IPS-20b (cell line): ENCODE measurements around the gene MOB3B.
"Not testable (repeated sequence)": the region's sequence is repeated elsewhere in the genome, so short reads cannot be mapped to it uniquely, and the experiment has no call there.

Experiments used
- H3K27ac ChIP-seq: one replicate; pipeline ENCODE4 v1.5.1; 2013; ENCODE audit warnings: low read length
- H3K27me3 ChIP-seq: 2 replicates; pipeline ENCODE4 v1.6.1; 2013; ENCODE audit warnings: mild to moderate bottlenecking, low read length, inconsistent platforms; ENCODE audit not compliant: insufficient read depth
- H3K36me3 ChIP-seq: 2 replicates; pipeline ENCODE4 v1.6.1; 2013; ENCODE audit warnings: low read depth, mild to moderate bottlenecking, inconsistent platforms, low read length, moderate library complexity; ENCODE audit not compliant: insufficient read depth
- H3K4me1 ChIP-seq: 2 replicates; pipeline ENCODE4 v1.6.1; 2013; ENCODE audit warnings: mild to moderate bottlenecking, control low read depth, inconsistent platforms, low read length, moderate library complexity; ENCODE audit not compliant: insufficient read depth
- H3K4me3 ChIP-seq: 2 replicates; pipeline ENCODE4 v1.5.1; 2013; ENCODE audit warnings: mild to moderate bottlenecking, low read length, inconsistent platforms
- H3K9ac ChIP-seq: 2 replicates; pipeline ENCODE4 v1.6.1; 2013; ENCODE audit warnings: low read depth, mild to moderate bottlenecking, inconsistent platforms, low read length, moderate library complexity
- H3K9me3 ChIP-seq: 2 replicates; pipeline ENCODE4 v1.6.1; 2013; ENCODE audit warnings: mild to moderate bottlenecking, low read depth, low read length, inconsistent platforms; ENCODE audit not compliant: insufficient read depth

MOB3B gene

GRCh38 chr9:27510780-27511179 is 18.8 kb downstream of the MOB3B start:
- Histone ChIP-seq H3K27ac (no peak overlapping the region), H3K27me3 (no peaks in the 10 kb centered on the region), H3K4me1 (no peaks in the 10 kb centered on the region), H3K9me3 (no peaks in the 10 kb centered on the region), H3K36me3 (no peaks in the 10 kb centered on the region), H3K9ac (no peak overlapping the region), H3K4me3 (no peak overlapping the region)

GRCh38 chr9:27506981-27507380 is 22.6 kb downstream of the MOB3B start:
- H3K4me1 ChIP-seq, result no peaks in the 10 kb centered on the region
- H3K27ac ChIP-seq, result no peak overlapping the region
- no peaks in the 10 kb centered on the region for H3K27me3 ChIP-seq
- no peaks in the 10 kb centered on the region for H3K9me3 ChIP-seq
- no peaks in the 10 kb centered on the region for H3K36me3 ChIP-seq
- H3K4me3 ChIP-seq, result no peak overlapping the region
- no peak overlapping the region for H3K9ac ChIP-seq

GRCh38 chr9:27505744-27506161 is 23.9 kb downstream of the MOB3B start:
- H3K9me3 ChIP-seq, result no peaks in the 10 kb centered on the region
- no peaks in the 10 kb centered on the region for H3K27me3 ChIP-seq
- no peak overlapping the region for H3K27ac ChIP-seq
- H3K4me3 ChIP-seq, result no peak overlapping the region
- H3K4me1 ChIP-seq, result no peaks in the 10 kb centered on the region
- H3K36me3 ChIP-seq, result no peaks in the 10 kb centered on the region
- H3K9ac ChIP-seq, result no peak overlapping the region

- peaks cover 9% of the 10 kb centered on the region; the same call in 1 of the 2 replicates for H3K4me1 ChIP-seq
- H3K9ac ChIP-seq, result no peak overlapping the region
- H3K27me3 ChIP-seq, result no peaks in the 10 kb centered on the region
- no peaks in the 10 kb centered on the region for H3K9me3 ChIP-seq
- H3K4me3 ChIP-seq, result no peak overlapping the region
- H3K36me3 ChIP-seq, result no peaks in the 10 kb centered on the region
- H3K27ac ChIP-seq, result no peak overlapping the region
Measured at GRCh38 chr9:27504259-27504658, 25.4 kb downstream of the MOB3B start.

- no peaks in the 10 kb centered on the region for H3K36me3 ChIP-seq
- peaks cover 15% of the 10 kb centered on the region for H3K4me1 ChIP-seq
- no peaks in the 10 kb centered on the region for H3K9me3 ChIP-seq
- H3K27me3 ChIP-seq, result no peaks in the 10 kb centered on the region
- H3K9ac ChIP-seq, result no peak overlapping the region
- no peak overlapping the region for H3K4me3 ChIP-seq
- H3K27ac ChIP-seq, result no peak overlapping the region
Measured at GRCh38 chr9:27503623-27504022, 26.0 kb downstream of the MOB3B start.

GRCh38 chr9:27500902-27501301 is 28.7 kb downstream of the MOB3B start:
- H3K9ac ChIP-seq, H3K9me3 ChIP-seq, H3K36me3 ChIP-seq, H3K27ac ChIP-seq, H3K27me3 ChIP-seq, H3K4me3 ChIP-seq: not testable (repeated sequence)
- peaks cover 38% of the 10 kb centered on the region for H3K4me1 ChIP-seq

GRCh38 chr9:27499451-27499850 is 30.2 kb downstream of the MOB3B start:
- H3K4me3 ChIP-seq, result 0 out of 2 replicates have a peak overlapping the region, but pooled peaks have one; percentile 11
- no peaks in the 10 kb centered on the region for H3K9me3 ChIP-seq
- no peaks in the 10 kb centered on the region for H3K27me3 ChIP-seq
- H3K27ac ChIP-seq, result no peak overlapping the region
- no peak overlapping the region for H3K9ac ChIP-seq
- H3K4me1 ChIP-seq, result peaks cover 45% of the 10 kb centered on the region
- H3K36me3 ChIP-seq, result no peaks in the 10 kb centered on the region

GRCh38 chr9:27497883-27498417 is 31.7 kb downstream of the MOB3B start:
- Histone ChIP-seq H3K4me1 (peaks cover 45% of the 10 kb centered on the region), H3K9ac (no peak overlapping the region; the same call in 1 of the 2 replicates), H3K9me3 (no peaks in the 10 kb centered on the region), H3K4me3 (peak overlapping the region; percentile 55), H3K27me3 (no peaks in the 10 kb centered on the region), H3K36me3 (no peaks in the 10 kb centered on the region), H3K27ac (no peak overlapping the region)

GRCh38 chr9:27496135-27496504 is 33.5 kb downstream of the MOB3B start:
- Histone ChIP-seq H3K4me1 (peaks cover 45% of the 10 kb centered on the region), H3K9me3 (no peaks in the 10 kb centered on the region)

GRCh38 chr9:27495480-27496134 is 34.0 kb downstream of the MOB3B start:
- Histone ChIP-seq H3K27ac (peak overlapping the region; percentile 24), H3K9ac (no peak overlapping the region; the same call in 1 of the 2 replicates), H3K4me3 (peak overlapping the region; percentile 36; the same call in 1 of the 2 replicates), H3K27me3 (no peaks in the 10 kb centered on the region), H3K36me3 (no peaks in the 10 kb centered on the region), H3K9me3 (no peaks in the 10 kb centered on the region), H3K4me1 (peaks cover 45% of the 10 kb centered on the region)

More at GRCh38 chr9:27496135-27496504, 33.5 kb downstream of the MOB3B start:
- H3K27me3 ChIP-seq, result no peaks in the 10 kb centered on the region
- no peak overlapping the region; the same call in 1 of the 2 replicates for H3K9ac ChIP-seq
- no peaks in the 10 kb centered on the region for H3K36me3 ChIP-seq
- H3K27ac ChIP-seq, result peak overlapping the region; percentile 24
- peak overlapping the region; percentile 36; the same call in 1 of the 2 replicates for H3K4me3 ChIP-seq

GRCh38 chr9:27491154-27491553 is 38.5 kb downstream of the MOB3B start:
- Histone ChIP-seq H3K36me3 (no peaks in the 10 kb centered on the region), H3K4me1 (peaks cover 39% of the 10 kb centered on the region), H3K27ac (no peak overlapping the region), H3K9ac (no peak overlapping the region), H3K9me3 (no peaks in the 10 kb centered on the region), H3K4me3 (no peak overlapping the region), H3K27me3 (no peaks in the 10 kb centered on the region)
